Lung (tissue), 12 donors: ENCODE measurements around the gene DHODH. TPM values are rescaled to one million over a fixed set of nuclear protein-coding genes. Genes with fewer than 3 reads are reported as not detected.
A peak's percentile ranks its signal among the peaks of the same experiment; 100 is the strongest.

ENCODE experiments used
- ATAC-seq: fragments of 200-7000 bp; cut with Tn5 transposase; one replicate; pipeline ENCODE4 v1.9.1; 2020; ENCODE audit warnings: moderate number of reproducible peaks; ENCODE audit not compliant: insufficient read depth, low FRiP score
- DNase-seq, 3 donors: peaks; one replicate each; pipeline ENCODE4 v3.0.0-alpha.2; 2013 to 2017
- H3K27ac ChIP-seq, 2 donors: one replicate each; pipeline ENCODE4 v1.5.1; 2013; ENCODE audit warnings: mild to moderate bottlenecking in 2 of 2, moderate library complexity in 2 of 2, control low read depth in 1 of 2, inconsistent platforms in 1 of 2, low read depth in 1 of 2, low read length in 1 of 2
- H3K27me3 ChIP-seq, 3 donors: one replicate each; pipeline ENCODE4 v1.5.1; 2013; ENCODE audit warnings: low read length in 2 of 3; ENCODE audit not compliant: control insufficient read depth in 3 of 3, insufficient read depth in 3 of 3
- H3K36me3 ChIP-seq, 4 donors: one replicate each; pipeline ENCODE4 v1.5.1; 2013; ENCODE audit warnings: low read length in 4 of 4, mild to moderate bottlenecking in 1 of 4, moderate library complexity in 1 of 4; ENCODE audit not compliant: control insufficient read depth in 4 of 4, insufficient read depth in 4 of 4
- H3K4me1 ChIP-seq, 5 donors: one replicate each; pipeline ENCODE4 v1.5.1; 2013; ENCODE audit warnings: low read length in 5 of 5, mild to moderate bottlenecking in 2 of 5, moderate library complexity in 1 of 5; ENCODE audit not compliant: control insufficient read depth in 5 of 5, insufficient read depth in 5 of 5
- H3K4me3 ChIP-seq: one replicate; pipeline ENCODE4 v1.5.1; 2013; ENCODE audit warnings: mild to moderate bottlenecking, control low read depth, moderate library complexity
- H3K9ac ChIP-seq, 2 donors: one replicate each; pipeline ENCODE4 v1.5.1; 2013; ENCODE audit warnings: low read length in 2 of 2, control low read depth in 1 of 2; ENCODE audit not compliant: insufficient read depth in 1 of 2
- H3K9me3 ChIP-seq, 4 donors: one replicate each; pipeline ENCODE4 v1.5.1; 2013; ENCODE audit warnings: low read length in 3 of 4, mild to moderate bottlenecking in 1 of 4, moderate library complexity in 1 of 4; ENCODE audit not compliant: control insufficient read depth in 4 of 4, insufficient read depth in 3 of 4
- WGBS, 2 donors: extraction: QIAGEN DNeasy Blood & Tissue Kit; methylation state at CpG; one replicate each; pipeline ENCODE4 v1.1.7; 2013; 5-methylcytosine and 5-hydroxymethylcytosine counted together
- polyA plus RNA-seq, 2 donors: library from polyadenylated mRNA; stranded (reverse); fragments of 200-250 nt; gene quantifications; one replicate each; pipeline ENCODE4 v1.2.1, GENCODE V29; 2013
- total RNA-seq, 2 donors: library from RNA; depleted of rRNA in 1 of 2; stranded (reverse); fragments of >200 nt in 1 of 2; gene quantifications; one replicate each; pipeline ENCODE4 v1.2.1, GENCODE V29; 2014 to 2021
- TF ChIP-seq, protein P1 (sequence below): IDR thresholded peaks from 2 replicates; pipeline ENCODE4 v1.5.1; 2012; ENCODE audit warnings: mild to moderate bottlenecking; ENCODE audit errors: control extremely low read depth, extremely low read depth
- donor health status: control.
- donor health status: control.
- donor health status: Bipolar disorder and iron deficiency.
- donor health status: healthy.
- donor health status: DM: yes; HTN: yes; CAD: no.

The DHODH gene
- total and polyA plus RNA-seq, 4 donors: 8.4 to 14.0 (median 10.1) TPM

DNA sequence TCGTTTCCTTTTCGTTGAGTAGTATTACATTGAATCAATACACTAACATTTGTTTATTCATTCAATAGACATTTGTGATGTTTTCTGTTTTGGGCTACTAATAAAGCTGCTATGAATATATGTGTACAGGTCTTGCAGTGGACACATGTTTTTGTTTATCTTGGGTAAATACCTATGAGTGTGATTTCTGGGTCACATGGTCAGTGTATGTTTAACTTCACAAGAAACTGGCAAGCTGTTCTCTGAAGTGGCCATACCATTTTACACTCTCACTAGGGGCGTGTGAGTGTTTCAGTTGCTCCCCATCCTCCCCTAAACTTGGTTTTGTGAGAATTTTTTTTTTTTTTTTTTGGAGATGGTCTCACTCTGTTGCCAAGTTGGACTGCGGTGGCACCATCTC, 43.3 kb upstream of the DHODH start:
- no peaks in the 10 kb centered on the region for H3K4me1 ChIP-seq
- H3K27me3 ChIP-seq: no peaks in the 10 kb centered on the region
- DNase-seq (peak in 1 of 3 donors; percentile 3), ATAC-seq (no peak)
- H3K9me3 ChIP-seq: no peaks in the 10 kb centered on the region
- H3K27ac ChIP-seq: no peak overlapping the region
- no peak overlapping the region for H3K9ac ChIP-seq
- no peak overlapping the region for H3K4me3 ChIP-seq
- no peaks in the 10 kb centered on the region for H3K36me3 ChIP-seq
- TF ChIP-seq, protein P1, sequence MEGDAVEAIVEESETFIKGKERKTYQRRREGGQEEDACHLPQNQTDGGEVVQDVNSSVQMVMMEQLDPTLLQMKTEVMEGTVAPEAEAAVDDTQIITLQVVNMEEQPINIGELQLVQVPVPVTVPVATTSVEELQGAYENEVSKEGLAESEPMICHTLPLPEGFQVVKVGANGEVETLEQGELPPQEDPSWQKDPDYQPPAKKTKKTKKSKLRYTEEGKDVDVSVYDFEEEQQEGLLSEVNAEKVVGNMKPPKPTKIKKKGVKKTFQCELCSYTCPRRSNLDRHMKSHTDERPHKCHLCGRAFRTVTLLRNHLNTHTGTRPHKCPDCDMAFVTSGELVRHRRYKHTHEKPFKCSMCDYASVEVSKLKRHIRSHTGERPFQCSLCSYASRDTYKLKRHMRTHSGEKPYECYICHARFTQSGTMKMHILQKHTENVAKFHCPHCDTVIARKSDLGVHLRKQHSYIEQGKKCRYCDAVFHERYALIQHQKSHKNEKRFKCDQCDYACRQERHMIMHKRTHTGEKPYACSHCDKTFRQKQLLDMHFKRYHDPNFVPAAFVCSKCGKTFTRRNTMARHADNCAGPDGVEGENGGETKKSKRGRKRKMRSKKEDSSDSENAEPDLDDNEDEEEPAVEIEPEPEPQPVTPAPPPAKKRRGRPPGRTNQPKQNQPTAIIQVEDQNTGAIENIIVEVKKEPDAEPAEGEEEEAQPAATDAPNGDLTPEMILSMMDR: no peak
- 82 to 91% methylated on average over 4 of the region's 4 CpGs for WGBS, 2 donors

DNA sequence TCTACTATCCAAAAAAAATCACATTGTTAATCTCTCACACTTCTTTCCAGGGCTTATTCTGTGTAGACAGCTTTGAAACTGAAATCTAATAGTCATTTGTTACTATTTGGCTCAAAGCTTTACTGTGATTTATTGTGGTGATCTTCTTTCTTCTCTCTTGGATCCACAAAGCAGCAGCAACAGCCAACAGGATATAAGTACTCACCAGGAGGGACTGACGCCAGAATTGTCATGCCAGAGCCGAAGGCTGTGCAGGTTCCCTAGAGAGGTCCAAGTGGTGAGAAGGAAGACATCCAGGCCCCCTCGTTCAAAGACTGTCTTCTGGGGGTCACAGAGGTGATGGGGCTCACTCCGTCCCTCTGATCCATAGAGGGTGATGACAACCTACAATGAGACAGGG, 41.6 kb upstream of the DHODH start:
- Histone ChIP-seq H3K9ac (no peak overlapping the region), H3K27me3 (no peaks in the 10 kb centered on the region), H3K4me1 (no peaks in the 10 kb centered on the region), H3K9me3 (no peaks in the 10 kb centered on the region), H3K27ac (no peak overlapping the region), H3K36me3 (no peaks in the 10 kb centered on the region), H3K4me3 (no peak overlapping the region)
- no peak for ATAC-seq
- TF ChIP-seq, protein P1: no peak
- WGBS, 2 donors: 60 to 75% methylated on average over 4 of the region's 4 CpGs
- no peak for DNase-seq

DNA sequence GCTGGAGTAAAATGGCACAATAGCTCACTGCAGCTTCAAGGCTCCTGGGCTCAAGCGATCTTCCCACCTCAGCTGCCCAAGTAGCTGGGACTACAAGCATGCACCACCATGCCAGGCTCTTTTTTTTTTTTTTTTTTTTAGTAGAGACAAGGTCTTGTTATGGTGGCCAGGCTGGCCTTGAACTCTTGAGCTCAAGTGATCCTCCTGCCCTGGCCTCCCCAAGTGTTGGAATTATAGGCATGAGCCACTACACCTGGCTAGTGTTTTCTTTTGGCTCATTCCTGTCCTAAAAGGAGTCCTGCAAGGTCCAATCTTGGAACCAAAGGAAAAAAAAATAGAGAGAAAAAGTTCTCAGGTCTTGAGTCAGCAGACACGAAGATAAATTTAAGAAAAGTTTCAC, 39.2 kb upstream of the DHODH start:
- Histone ChIP-seq H3K36me3 (no peaks in the 10 kb centered on the region), H3K9me3 (no peaks in the 10 kb centered on the region), H3K4me3 (no peak overlapping the region), H3K9ac (no peak overlapping the region), H3K4me1 (no peaks in the 10 kb centered on the region), H3K27ac (no peak overlapping the region), H3K27me3 (no peaks in the 10 kb centered on the region)
- whole genome bisulfite sequencing, 2 donors: 94 to 100% methylated on average over 2 of the region's 2 CpGs
- TF ChIP-seq, protein P1: no peak
- ATAC-seq: no peak
- no peak for DNase-seq

DNA sequence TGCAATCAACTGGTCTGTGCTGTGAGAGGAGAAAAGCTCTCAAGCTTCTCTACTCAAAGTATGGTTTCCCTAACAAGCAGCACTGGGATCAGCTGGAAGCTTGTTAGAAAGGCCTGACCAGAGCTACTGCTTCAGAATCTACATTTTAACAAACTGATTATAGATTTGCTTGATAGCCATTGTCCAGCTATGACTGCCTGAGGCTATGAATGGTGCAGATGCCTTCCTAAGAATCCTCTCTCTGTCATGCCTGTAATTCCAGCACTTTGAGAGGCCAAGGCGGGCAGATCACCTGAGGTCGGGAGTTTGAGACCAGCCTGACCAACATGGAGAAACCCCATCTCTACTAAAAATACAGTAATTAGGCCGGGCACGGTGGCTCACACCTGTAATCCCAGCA, 37.0 kb upstream of the DHODH start:
- Histone ChIP-seq H3K9ac (no peak overlapping the region), H3K4me3 (no peak overlapping the region), H3K36me3 (no peaks in the 10 kb centered on the region), H3K27me3 (no peaks in the 10 kb centered on the region), H3K9me3 (no peaks in the 10 kb centered on the region), H3K27ac (no peak overlapping the region), H3K4me1 (no peaks in the 10 kb centered on the region)
- ATAC-seq: no peak
- no peak for DNase-seq
- 90 to 94% methylated on average over 4 of the region's 4 CpGs for WGBS, 2 donors
- TF ChIP-seq, protein P1: no peak
